GM21447 (cell line): Measurements from ENCODE around the gene GABRA5.

Experiments used
- ATAC-seq: cut with Tn5 transposase; IDR thresholded peaks from one replicate; pipeline ENCODE4 v1.9.1; 2021; ENCODE audit not compliant: unreplicated experiment

GABRA5 gene

GRCh38 chr15:26921433-26921832 lies 54.6 kb downstream of the GABRA5 start:
- ATAC-seq, result no peak

GRCh38 chr15:26926081-26926480 lies 59.2 kb downstream of the GABRA5 start:
- no peak for ATAC-seq

- no peak for ATAC-seq
Measured at GRCh38 chr15:26928051-26928450, 61.2 kb downstream of the GABRA5 start.

GRCh38 chr15:26929588-26929987 lies 62.7 kb downstream of the GABRA5 start:
- ATAC-seq, result no peak

GRCh38 chr15:26934848-26935247 lies 68.0 kb downstream of the GABRA5 start:
- no peak for ATAC-seq

GRCh38 chr15:26935322-26935721 lies 68.5 kb downstream of the GABRA5 start:
- ATAC-seq, result no peak

GRCh38 chr15:26936502-26936901 lies 69.6 kb downstream of the GABRA5 start:
- ATAC-seq, result no peak

GRCh38 chr15:26937134-26937533 lies 70.3 kb downstream of the GABRA5 start:
- ATAC-seq, result no peak

GRCh38 chr15:26939398-26939797 lies 72.5 kb downstream of the GABRA5 start:
- no peak for ATAC-seq

- no peak for ATAC-seq
Measured at GRCh38 chr15:26941489-26941888, 74.6 kb downstream of the GABRA5 start.

GRCh38 chr15:26943866-26944265 lies 77.0 kb downstream of the GABRA5 start:
- ATAC-seq, result no peak

- ATAC-seq, result no peak
Measured at GRCh38 chr15:26945046-26945445, 78.2 kb downstream of the GABRA5 start.

GRCh38 chr15:26950001-26950400 lies 83.1 kb downstream of the GABRA5 start:
- ATAC-seq, result no peak

- ATAC-seq, result no peak
Measured at GRCh38 chr15:26954403-26954802, 87.5 kb downstream of the GABRA5 start.

- ATAC-seq, result no peak
Measured at GRCh38 chr15:26967719-26968269, 100.9 kb downstream of the GABRA5 start.

GRCh38 chr15:26968806-26969205 lies 101.9 kb downstream of the GABRA5 start:
- no peak for ATAC-seq

- no peak for ATAC-seq
Measured at GRCh38 chr15:26970712-26971210, 103.9 kb downstream of the GABRA5 start, which contains the start of gene GABRG3. TSS of gene GABRG3 (plus strand) at chr15:26971181.

- ATAC-seq, result no peak
Measured at GRCh38 chr15:26971271-26972018, 104.6 kb downstream of the GABRA5 start.

GRCh38 chr15:26972636-26973035 lies 105.8 kb downstream of the GABRA5 start:
- ATAC-seq, result no peak

GRCh38 chr15:26974120-26974780 lies 107.4 kb downstream of the GABRA5 start:
- ATAC-seq, result no peak

GRCh38 chr15:26981492-26981891 lies 114.6 kb downstream of the GABRA5 start:
- ATAC-seq, result no peak

- no peak for ATAC-seq
Measured at GRCh38 chr15:26983822-26984221, 117.0 kb downstream of the GABRA5 start.
